ENCODE results near the gene DMRTC1.
"Not testable (repeated sequence)": the region's sequence is repeated elsewhere in the genome, so short reads cannot be mapped to it uniquely, and the experiment has no call there.

The DMRTC1 gene, protein sequence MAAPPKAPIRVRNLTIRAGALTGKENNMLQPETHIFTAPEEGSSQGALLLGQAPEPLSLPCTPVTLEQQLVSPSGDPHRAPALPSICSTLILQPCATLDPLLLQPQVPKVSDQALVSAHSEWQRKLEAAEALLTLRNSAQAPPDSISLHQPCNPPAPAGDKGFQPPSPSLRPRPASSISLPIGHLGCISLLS

DNA sequence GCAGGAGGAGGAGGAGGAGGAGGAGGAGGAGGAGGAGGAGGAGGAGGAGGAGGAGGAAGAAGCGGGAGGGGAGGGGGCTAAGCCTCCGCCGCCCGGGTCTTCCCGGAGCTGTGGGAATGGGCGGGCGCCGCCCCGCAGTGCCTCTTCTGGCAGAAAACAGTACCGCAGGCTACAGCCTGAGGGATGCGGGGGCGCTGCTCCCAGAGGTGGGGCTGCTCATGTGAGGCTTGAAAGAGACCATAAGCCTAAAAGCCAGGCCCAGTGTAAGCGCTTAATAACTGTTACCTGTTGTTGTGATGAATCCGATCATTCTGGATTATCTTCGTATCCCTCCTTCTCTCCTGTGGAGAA is at the start of gene DMRTC1:
Gene DMRTC1 (minus strand): TSS at position 19 of the 351 bp plus-strand sequence. CDS start 68,143 bp downstream, outside the sequence.
- DNase-seq (ENCODE audit: low spot score): not testable (repeated sequence)

DNA sequence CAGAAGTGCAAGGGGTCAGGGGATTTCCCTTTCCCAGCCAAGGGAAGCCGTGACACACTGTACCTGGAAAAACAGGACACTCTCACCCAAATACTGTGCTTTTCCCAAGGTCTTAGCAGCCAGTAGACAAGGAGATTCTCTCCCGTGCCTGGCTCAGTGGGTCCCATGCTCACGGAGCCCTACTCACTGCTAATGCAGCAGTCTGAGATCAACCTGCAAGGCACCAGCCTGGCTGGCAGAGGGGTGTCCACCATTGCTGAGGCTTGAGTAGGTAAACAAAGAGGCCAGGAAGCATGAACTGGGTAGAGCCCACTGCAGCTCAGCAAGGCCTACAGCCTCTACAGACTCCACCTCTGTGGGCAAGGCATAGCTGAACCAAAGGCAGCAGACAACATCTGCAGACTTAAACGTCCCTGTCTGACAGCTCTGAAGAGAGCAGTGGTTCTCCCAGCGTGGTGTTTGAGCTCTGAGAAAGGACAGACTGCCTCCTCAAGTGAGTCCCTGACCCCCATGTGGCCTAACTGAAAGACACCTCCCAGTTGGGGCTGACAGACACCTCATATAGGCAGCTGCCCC is 37.3 kb upstream of the DMRTC1 start:
- DNase-seq (ENCODE audit: low spot score): not testable (repeated sequence)

DNA sequence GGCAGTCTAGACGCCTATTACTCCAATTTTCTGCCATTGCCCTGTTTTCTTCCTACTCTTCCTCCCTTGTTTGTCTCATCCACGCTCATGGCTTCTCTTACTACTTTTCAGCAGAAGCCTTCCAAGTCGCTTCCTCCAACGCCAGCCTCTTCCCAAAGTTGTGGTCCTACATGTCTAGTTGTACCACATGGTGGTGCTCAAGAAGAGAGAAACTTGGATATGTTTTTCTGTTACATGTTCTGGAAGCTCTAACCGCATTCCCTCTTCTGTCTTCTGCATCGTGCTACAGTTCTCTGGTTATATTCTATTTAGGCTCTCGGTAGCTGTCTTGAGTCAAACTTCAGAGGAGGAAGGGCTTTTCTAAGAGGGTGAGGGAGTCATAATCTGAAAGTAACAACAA is 31.2 kb upstream of the DMRTC1 start:
- DNase-seq (ENCODE audit: low spot score): not testable (repeated sequence)

GRCh38 chrX:72971859-72972258 is 28.2 kb upstream of the DMRTC1 start:
- DNase-seq (ENCODE audit: low spot score): not testable (repeated sequence)

GRCh38 chrX:72959971-72960370 is 16.3 kb upstream of the DMRTC1 start:
- not testable (repeated sequence) for DNase-seq (ENCODE audit: low spot score)

GRCh38 chrX:72943035-72943818 is 410 bp downstream of the DMRTC1 start:
- DNase-seq (ENCODE audit: low spot score): not testable (repeated sequence)

DNA sequence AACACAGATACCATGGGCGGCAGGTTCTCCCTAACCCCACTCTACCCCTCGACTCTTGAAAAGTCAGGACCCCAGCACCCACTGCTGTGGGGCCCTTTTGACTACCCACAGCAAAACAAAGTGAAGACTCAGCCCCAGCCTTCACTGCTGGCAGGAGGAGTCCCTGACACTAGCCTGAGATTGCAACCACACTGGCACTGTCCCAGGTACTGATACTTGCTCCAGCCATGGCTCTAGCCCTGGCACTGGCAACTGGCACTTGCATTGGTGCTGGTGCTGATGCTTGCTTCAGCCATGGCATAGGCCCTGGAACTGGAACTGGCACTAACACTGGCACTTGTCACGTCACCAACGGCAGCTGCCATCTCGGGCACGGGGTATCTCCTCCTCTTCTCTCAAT is 1.4 kb downstream of the DMRTC1 start:
- not testable (repeated sequence) for DNase-seq (ENCODE audit: low spot score)

DNA sequence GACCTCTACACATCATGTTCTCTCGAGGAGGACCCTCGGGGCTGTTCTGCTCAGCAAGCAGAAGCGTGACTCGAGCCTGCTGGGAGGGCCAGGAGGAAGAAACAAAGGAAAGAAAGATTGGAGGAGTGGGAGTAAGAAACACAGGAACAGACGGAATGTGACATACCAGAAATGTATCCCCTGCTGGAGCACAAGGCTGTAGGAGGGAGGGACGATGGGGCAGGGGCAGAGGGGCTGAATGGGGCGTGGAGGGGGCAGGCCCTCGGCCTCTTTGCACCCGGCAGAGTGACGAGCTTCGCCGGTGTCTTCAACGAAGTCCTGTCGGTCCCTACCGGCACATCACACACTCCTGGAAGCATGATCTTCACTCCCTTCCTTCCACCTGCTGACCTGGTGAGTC is 5.7 kb downstream of the DMRTC1 start, which contains the start of gene FAM236A:
Gene FAM236A (plus strand): TSS at position 301 of the 400 bp plus-strand sequence. CDS start 57 bp downstream, at position 358.
- not testable (repeated sequence) for DNase-seq (ENCODE audit: low spot score)

- DNase-seq (ENCODE audit: low spot score): not testable (repeated sequence)
Observed at GRCh38 chrX:72936882-72937455, 6.7 kb downstream of the DMRTC1 start.

DNA sequence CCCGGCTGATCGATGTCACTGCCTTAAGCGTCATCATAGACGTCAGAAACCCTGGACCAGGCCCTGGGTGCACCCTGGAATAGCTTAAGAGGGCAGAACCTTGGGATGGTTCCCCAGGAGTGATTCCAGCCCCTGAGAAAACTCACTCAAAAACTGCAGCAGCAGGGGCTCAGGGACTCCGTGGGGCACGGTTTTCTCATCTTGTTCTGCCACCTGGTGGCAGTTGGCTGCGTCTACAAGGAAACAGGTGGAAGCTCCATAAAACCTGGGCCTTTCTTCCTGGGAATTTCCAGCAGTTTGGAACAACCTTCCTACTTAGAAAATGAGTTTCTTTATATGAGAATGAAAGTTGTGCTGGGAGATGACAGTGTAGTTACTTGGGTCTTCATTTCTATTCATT is 7.2 kb downstream of the DMRTC1 start:
- not testable (repeated sequence) for DNase-seq (ENCODE audit: low spot score)

DNA sequence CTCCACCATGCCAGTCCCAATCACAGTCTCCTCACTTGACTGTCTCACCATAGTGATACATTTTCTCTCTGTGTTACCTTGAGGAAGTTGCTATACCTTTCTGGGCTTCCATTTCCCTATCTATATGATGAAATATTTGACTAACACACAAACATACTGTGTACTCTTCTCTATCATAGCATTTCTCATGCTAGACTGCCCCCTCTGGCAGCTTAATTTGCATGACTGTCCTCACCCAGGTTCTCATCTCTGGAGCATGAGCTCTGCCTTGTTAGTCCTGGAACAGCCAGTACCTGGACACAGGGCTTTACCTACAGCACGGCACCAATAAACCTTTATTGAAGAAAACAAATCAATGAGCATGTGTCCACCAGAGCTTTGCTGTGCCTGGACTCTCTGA is 11.4 kb downstream of the DMRTC1 start:
- not testable (repeated sequence) for DNase-seq (ENCODE audit: low spot score)

GRCh38 chrX:72916096-72916495 is 27.5 kb downstream of the DMRTC1 start:
- DNase-seq (ENCODE audit: low spot score): not testable (repeated sequence)

GRCh38 chrX:72912315-72912714 is 31.3 kb downstream of the DMRTC1 start, which contains the start of gene FAM236C:
Gene FAM236C (plus strand): TSS chrX:72912615. CDS start chrX:72912715, 100 bp downstream.
- not testable (repeated sequence) for DNase-seq (ENCODE audit: low spot score)

- not testable (repeated sequence) for DNase-seq (ENCODE audit: low spot score)
Observed at GRCh38 chrX:72889740-72890139, 53.9 kb downstream of the DMRTC1 start.

- not testable (repeated sequence) for DNase-seq (ENCODE audit: low spot score)
Observed at GRCh38 chrX:72882898-72883297, 60.7 kb downstream of the DMRTC1 start.

- DNase-seq (ENCODE audit: low spot score): not testable (repeated sequence)
Observed at GRCh38 chrX:72837532-72837931, 106.1 kb downstream of the DMRTC1 start.

DNA sequence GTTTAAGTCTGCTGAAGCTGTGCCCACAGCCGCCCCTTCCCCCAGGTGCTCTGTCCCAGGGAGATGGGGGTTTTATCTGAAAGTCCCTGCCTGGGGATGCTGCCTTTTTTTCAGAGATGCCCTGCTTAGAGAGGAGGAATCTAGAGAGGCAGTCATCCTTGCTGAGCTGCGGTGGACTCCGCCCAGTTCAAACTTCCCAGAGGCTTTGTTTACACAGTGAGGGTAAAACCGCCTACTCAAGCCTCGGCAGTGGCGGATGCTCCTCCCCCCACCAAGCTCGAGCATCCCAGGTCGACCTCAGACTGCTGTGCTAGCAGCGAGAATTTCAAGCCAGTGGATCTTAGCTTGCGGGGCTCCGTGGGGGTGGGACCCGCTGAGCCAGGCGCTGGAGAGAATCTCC is 112.9 kb downstream of the DMRTC1 start:
- DNase-seq (ENCODE audit: low spot score): not testable (repeated sequence)

Measured in GM20000 (cell line).